VCaP (cell line): ENCODE data around the gene ENDOG.

Experiments
- H3K27ac ChIP-seq: fragments of 450-650 bp; 2 replicates; pipeline ENCODE4 v1.5.1; 2017
- TF ChIP-seq, protein P1 (sequence below): fragments of 450-650 bp; conservative IDR thresholded peaks from 2 replicates; pipeline ENCODE4 v1.5.1; 2017; ENCODE audit warnings: mild to moderate bottlenecking, moderate library complexity

The ENDOG gene

DNA sequence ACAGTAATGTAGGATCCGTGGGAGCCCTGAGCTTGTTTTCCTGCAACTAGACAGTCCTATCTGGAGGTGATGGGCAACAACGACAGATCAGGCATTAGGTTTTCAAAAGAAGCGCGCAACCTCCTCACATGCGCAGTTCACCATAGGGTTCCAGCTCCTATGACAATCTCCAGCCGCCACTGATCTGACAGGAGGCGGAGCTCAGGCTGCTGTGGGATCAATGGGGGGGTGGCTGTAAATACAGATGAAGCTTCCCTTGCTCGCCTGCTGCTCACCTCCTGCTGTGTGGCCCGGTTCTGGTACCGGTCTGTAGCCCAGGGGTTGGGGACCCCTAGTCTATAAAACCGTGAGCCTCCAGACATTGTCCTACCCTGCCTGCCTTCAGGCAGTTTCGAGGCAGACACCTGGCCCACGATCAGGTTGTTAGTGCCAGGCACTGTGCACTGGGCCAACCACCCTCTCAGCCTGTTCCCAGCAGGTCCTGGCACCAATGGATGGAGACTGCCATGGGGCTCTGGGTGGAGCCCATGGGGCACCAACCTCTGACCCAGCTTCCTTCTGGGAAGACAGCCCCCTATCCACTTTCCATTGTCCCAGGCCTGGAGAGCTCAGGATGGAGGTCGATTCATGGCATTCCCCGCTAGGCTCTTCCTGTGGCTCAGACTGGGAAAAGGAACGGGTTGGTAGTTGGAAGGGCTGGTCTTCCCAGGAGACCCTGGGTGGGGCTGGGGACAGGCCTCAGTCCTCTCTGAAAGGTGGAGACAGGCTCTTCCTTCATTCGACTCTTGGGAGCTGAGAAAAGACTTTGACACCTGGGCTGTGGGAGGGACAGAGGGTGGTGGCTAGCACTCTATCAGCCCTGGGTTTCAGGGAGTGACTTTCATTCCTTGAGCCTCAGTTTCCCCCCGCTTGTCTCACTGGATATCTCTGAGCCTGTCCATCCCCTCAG, 1.7 kb downstream of the ENDOG start:
- H3K27ac ChIP-seq, result peak overlapping the region; percentile 89; the same call in 1 of the 2 replicates
- TF ChIP-seq, protein P1, sequence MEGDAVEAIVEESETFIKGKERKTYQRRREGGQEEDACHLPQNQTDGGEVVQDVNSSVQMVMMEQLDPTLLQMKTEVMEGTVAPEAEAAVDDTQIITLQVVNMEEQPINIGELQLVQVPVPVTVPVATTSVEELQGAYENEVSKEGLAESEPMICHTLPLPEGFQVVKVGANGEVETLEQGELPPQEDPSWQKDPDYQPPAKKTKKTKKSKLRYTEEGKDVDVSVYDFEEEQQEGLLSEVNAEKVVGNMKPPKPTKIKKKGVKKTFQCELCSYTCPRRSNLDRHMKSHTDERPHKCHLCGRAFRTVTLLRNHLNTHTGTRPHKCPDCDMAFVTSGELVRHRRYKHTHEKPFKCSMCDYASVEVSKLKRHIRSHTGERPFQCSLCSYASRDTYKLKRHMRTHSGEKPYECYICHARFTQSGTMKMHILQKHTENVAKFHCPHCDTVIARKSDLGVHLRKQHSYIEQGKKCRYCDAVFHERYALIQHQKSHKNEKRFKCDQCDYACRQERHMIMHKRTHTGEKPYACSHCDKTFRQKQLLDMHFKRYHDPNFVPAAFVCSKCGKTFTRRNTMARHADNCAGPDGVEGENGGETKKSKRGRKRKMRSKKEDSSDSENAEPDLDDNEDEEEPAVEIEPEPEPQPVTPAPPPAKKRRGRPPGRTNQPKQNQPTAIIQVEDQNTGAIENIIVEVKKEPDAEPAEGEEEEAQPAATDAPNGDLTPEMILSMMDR, result no peak

DNA sequence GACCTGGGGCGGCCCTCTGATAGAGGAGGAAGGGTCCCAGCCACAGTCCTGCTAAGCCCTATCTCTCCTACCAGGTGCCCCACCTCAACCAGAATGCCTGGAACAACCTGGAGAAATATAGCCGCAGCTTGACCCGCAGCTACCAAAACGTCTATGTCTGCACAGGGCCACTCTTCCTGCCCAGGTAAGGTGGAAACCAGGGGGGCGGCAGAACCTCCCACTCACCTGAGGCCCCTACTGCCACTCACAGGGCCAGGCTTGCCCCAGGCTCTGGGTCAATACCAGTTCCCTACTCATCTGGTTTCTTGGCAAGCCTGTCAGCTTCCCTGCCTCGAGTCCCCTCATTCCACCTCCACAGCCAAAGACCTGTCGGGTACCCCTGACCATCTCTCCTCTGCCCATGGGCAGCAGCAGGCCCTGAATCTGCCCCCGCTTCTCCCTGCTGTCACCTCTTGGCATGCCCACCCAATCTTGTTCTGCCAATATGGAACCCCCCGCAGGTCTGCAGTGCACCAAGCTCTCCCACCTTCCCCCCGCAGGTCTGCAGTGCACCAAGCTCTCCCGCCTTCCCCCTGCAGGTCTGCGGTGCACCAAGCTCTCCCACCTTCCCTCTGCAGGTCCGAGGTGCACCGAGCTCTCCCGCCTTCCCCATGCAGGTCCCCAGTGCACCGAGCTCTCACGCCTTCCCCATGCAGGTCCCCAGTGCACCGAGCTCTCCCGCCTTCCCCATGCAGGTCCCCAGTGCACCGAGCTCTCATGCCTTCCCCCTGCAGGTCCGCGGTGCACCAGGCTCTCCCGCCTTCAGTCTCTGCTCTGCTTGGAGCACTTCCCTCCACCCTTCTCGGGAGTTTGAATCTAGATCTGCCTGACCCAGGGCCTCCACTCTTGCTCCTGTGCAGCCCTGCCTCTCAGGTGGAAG, 2.6 kb downstream of the ENDOG start:
- no peak overlapping the region for H3K27ac ChIP-seq
- TF ChIP-seq, protein P1, result no peak

DNA sequence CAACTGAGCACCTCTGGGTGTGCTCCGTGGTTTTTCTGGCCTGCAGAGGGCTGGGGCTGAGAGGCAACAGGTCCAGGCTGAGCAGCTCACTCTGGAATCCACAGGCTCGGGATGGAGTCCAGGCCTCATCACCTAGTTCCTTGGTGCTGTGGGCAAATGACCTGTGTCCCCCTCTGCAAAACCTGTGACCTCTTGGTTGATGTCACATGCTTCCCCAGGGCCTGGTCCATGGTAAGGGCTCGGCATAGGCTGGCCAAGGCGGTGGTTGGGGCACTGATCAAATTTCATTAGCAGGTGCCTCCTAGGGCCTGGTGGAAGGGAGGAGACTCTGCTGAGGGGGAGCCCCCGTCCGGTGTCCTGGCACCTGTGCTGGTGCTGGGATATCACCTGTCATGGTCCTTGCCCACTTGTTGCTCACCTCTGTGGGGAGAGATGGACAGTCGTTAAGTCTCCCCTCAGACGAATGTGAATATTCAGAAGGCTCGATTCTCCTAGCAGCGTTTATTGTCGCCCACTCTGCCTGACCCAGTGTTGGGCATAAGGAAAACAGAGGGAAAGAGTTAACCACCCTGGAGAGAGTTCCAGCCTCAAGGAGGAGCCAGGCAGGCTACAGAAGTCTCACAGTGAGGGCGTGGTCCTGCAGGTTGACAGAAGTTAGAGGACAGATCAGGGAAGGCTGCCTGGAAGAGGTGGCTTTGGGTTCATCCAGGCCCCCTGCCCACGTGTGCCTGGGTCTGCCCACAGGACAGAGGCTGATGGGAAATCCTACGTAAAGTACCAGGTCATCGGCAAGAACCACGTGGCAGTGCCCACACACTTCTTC, 3.5 kb downstream of the ENDOG start:
- H3K27ac ChIP-seq, result no peak overlapping the region
- TF ChIP-seq, protein P1, result no peak

DNA sequence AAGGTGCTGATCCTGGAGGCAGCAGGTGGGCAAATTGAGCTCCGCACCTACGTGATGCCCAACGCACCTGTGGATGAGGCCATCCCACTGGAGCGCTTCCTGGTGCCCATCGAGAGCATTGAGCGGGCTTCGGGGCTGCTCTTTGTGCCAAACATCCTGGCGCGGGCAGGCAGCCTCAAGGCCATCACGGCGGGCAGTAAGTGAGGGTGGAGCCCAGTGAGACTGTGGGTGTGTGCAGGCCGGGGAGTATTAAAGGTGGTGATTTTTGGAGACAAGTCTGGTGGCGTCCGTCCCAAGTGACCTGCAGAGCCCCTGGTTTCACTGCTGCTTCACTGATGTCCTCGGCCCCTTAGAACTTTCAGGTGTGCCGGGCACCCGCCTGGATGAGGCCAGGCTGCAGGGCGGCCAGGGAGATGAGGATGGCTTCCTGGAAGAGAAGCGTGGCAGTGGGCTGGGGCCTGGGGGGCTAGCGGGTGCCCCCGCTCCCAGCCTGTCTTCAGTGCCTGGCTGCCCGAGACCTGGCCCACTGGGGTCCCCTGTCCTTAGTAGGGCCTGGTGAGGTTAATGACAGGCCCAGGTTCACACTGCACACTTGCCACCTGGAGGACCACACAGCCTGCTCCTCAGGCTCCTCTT, 4.2 kb downstream of the ENDOG start:
- H3K27ac ChIP-seq, result no peak overlapping the region
- TF ChIP-seq, protein P1, result no peak

DNA sequence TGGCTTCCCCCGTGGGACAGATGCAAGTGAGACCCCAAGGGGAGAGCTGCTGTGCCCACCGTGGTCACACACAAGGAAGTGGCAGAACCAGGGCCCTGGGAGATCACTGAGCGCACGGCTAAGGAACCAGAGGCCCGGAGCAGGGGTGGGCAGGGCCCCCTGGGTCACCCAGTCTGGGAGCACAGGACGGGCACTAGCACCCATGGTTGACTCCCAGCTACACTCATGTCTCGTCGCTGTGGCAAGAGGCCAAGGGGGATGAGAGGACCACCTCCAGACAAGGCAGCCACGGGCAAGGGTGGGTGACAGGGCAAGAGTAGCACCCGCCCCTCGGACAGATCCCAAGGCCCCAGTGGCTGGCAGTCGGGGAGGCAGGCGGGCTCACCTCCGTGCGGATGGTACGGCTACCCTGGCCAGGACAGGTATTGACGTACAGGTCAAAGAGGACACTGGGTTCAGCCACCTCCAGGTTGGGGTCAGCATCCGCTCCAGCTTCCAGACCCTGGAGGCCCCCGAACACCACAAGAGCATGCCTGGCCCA, 5.1 kb downstream of the ENDOG start:
- TF ChIP-seq, protein P1, result no peak
- H3K27ac ChIP-seq, result no peak overlapping the region

DNA sequence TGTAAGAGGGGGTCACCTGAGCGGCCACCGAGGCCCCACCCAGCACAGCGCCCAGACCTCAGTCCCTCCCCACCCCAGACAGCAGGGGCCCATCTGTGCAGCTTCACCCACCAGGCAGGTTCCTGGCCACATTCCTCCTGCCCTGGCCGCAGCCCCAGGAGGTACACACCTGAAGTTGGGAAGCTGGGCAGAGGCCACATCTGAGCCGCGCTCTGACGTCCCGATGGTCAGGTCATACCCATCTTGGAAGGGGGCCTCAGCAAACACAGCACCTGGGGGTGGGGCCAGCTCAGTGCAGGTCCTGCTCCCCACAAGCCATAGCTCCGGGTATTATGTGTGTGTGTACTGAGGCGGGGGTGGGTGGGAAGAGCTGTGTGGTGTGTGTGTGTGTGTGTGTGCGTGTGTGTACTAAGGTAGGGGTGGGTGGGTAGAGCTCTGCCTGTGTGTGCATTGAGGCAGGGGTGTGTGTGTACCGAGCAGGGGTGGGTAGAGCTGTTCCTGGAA, 5.7 kb downstream of the ENDOG start:
- H3K27ac ChIP-seq, result no peak overlapping the region
- TF ChIP-seq, protein P1, result no peak
